Astrocyte of the cerebellum (primary cell): ENCODE measurements around the gene CROCC.
A peak's percentile ranks its signal among the peaks of the same experiment; 100 is the strongest.

Experiments used
- DNase-seq: peaks from one replicate; pipeline ENCODE4 v3.0.0-alpha.2; 2011; ENCODE audit warnings: low read depth
- H3K4me3 ChIP-seq: 2 replicates; pipeline ENCODE4 v1.5.1; 2011; ENCODE audit warnings: mild to moderate bottlenecking, low read depth, low read length, moderate library complexity
- in situ Hi-C: cut with HindIII; loops from 2 replicates; pipeline ENCODE4 v1.10.0; 2017; ENCODE audit warnings: low sequenced_read_pairs
- TF ChIP-seq, protein P1 (sequence below): IDR thresholded peaks from 2 replicates; pipeline ENCODE4 v1.5.1; 2012; ENCODE audit warnings: low read length, low read depth, moderate library complexity, mild to moderate bottlenecking; ENCODE audit errors: missing control alignments

The CROCC gene

DNA sequence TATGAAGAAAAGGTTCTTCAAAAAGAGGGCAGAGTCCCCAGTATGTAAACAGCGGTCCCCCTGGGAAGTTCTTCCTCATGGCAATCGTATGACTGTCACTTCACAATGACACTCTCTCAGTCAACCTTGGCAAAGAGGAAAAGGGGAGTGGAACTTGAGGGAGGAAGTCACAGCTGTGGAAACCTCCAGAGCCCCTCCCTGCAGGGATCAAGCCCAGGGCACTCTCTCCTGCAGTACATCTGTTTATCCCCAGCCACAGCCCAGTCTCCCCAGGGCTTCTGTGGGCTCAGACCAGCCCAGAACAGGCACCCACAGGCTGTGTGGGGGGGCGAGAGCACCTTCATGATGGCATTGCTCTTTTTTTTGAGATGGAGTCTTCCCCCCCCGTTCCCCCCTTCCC lies 88.0 kb downstream of the CROCC start:
- in situ Hi-C loops, result no loop called here

DNA sequence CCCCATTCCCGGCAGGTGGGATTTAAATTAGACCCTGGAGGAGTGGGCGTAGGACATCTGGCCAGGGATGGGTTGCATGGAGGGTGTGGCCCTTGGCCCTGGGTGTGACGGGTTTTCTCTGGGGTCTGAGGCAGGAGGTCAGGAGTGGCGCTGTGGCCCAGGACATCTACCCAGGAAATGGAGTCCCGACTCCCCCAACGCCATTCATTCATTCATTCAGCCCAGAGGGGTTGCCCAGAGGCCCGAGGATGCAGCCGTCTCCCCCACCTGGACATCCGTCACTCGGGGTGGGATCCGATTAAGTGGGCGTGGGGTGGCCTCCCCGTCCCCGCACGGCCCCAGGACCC lies 89.3 kb downstream of the CROCC start:
- no peak for DNase-seq
- H3K4me3 ChIP-seq, result peak overlapping the region; percentile 71
- in situ Hi-C loops, result no loop called here
- TF ChIP-seq, protein P1, sequence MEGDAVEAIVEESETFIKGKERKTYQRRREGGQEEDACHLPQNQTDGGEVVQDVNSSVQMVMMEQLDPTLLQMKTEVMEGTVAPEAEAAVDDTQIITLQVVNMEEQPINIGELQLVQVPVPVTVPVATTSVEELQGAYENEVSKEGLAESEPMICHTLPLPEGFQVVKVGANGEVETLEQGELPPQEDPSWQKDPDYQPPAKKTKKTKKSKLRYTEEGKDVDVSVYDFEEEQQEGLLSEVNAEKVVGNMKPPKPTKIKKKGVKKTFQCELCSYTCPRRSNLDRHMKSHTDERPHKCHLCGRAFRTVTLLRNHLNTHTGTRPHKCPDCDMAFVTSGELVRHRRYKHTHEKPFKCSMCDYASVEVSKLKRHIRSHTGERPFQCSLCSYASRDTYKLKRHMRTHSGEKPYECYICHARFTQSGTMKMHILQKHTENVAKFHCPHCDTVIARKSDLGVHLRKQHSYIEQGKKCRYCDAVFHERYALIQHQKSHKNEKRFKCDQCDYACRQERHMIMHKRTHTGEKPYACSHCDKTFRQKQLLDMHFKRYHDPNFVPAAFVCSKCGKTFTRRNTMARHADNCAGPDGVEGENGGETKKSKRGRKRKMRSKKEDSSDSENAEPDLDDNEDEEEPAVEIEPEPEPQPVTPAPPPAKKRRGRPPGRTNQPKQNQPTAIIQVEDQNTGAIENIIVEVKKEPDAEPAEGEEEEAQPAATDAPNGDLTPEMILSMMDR, result no peak

More for the DNA sequence above, 88.0 kb downstream of the CROCC start:
- TF ChIP-seq, protein P1, result no peak
- DNase-seq, result no peak
- no peak overlapping the region for H3K4me3 ChIP-seq

DNA sequence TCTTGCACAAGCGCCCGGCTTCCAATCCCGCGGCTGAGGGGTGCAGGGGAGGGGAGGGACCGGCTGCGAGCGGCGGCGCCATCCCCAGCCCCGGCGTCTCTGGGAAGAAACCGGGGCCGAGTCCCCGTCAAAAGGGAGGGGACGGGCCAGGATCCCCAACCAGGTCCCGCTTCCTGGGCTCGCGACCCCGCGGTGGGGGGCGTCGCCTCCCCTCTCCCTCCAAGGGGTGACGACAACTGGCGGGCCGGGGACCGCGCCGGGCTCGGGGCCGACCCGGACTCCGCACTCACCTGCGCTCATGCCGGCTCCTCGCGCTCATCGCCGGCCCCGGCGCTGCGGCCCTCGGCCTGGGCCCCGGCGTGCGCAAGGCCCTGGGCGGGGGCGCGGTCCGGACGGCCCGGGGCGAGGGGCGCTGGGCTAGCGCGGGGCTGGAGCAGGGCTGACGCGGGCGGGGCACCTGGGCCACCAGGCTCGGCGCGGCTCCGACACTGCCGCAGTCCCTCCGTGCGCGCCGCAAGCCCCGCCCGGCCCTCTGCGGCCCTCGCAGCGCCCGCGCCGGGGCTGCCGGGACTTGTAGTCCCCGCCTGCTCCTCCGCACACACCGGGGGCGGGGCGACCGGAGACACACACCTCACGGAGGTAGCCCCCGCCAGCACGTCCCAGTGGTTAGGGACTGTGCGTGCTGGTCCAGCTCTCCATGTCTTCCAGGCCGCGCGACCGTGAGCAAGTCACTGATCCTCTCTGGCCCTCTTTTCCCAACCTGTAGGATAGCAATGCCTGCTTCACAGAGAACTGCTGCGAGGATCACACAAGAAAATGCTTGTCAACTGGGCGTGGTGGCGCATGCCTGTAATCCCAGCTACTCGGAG lies 89.9 kb downstream of the CROCC start, which contains the start of gene ATP13A2:
Gene ATP13A2 (minus strand): TSS at position 490 of the 869 bp plus-strand sequence. CDS start 190 bp downstream, at position 300.
- H3K4me3 ChIP-seq, result peak within 1 kb of the TSS; percentile 71
- TF ChIP-seq, protein P1, result no peak
- no peak for DNase-seq
- in situ Hi-C loops, result no loop called here

DNA sequence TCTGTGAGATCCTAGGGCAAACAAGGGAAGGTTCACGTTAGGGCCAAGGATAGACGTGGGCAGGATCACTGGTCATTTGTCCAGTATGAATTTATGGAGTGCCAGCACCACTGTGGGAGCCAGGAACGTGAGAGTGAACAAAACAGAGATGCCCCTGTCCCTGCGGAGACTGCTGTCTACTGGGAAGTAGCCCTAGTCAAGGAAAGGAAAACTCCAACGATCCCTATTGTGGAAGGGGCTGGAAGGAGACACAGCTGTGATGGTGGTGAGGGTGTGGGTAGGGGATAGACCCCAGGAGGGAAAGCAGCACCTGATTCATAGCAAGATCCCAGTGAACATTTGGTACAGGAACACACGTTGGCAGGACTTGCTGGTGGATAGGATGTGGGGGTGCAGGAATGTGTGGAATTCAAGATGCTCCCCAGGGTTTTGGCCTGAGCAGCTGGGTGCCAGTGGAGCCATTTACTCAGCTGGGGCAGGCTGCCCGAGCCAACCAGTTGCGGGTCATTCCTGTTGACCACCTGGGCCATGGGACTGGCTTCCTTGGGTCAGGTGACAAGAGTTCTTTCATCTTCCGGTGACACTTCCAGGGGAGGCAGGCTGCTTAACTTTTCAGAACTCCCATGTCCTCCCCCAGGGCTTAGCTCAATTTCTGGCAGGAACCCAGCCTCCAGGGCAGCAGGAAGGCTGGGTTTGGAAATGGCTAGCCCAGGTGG lies 91.2 kb downstream of the CROCC start:
- DNase-seq, result peak; percentile 37
- TF ChIP-seq, protein P1, result no peak
- H3K4me3 ChIP-seq, result no peak overlapping the region
- in situ Hi-C loops, result no loop called here

DNA sequence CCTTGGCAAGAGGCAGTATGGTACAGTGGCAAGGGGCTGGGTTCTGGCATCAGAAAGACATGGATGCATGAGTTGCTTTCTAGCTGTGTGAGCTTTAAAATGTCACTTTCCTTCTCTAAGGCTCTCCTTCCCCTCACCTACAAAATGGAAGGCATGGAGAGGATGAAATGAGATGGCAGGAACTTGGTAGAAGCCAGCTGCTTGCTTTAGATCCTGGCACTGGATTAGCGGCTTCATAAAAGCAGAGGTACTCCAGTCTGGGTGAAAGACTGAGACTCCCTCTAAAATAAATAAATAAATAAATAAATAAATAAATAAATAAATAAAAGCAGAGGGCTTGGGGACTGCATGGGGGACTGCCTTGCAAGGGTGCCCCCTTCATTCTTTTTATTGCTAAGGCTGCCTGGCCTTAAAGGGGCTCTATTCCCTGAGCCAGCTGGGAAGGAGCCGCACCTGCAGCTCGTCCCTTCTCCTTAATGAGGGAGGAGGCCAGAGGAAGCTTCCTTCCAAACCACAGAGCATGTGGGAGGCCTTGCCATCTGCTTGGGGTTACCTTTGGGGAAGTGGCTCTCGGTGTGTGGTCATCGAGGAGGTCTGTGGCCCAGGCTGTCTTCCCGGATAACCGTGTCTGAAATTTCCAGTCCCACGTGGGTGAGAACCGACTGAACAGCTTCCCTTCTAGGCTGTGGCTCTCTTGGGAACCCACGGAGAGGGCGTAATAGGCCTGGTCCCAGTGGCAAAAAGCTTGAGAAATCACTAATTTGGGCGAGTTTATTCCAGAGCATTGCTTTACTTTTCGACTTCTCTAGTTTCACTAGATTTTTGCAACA lies 92.0 kb downstream of the CROCC start:
- TF ChIP-seq, protein P1, result no peak
- H3K4me3 ChIP-seq, result no peak overlapping the region
- DNase-seq, result peak; percentile 39
- in situ Hi-C loops, result no loop called here
